GM18517 (cell line): ENCODE measurements around the gene RCCD1.

Experiments
- ATAC-seq: cut with Tn5 transposase; IDR thresholded peaks from one replicate; pipeline ENCODE4 v1.9.1; 2021; ENCODE audit warnings: mild to moderate bottlenecking, moderate library complexity; ENCODE audit not compliant: unreplicated experiment

RCCD1 gene

DNA sequence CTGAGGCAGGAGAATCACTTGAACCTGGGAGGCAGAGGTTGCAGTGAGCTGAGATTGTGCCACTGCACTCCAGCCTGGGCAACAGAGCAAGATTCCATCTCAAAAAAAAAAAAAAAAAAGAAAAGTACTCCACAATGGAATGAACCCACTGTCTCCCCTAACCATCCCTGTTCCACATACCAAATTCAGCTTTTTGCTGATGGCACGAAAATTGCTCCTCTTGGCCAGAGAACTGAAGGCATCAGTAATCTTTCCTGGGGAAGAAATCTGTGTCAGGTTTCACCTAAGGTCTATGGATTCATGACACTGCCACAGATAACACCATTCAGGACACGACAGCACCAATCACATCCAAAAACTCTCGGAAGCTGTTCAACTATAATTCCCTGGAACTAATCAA, 46.5 kb downstream of the RCCD1 start:
- ATAC-seq = no peak

DNA sequence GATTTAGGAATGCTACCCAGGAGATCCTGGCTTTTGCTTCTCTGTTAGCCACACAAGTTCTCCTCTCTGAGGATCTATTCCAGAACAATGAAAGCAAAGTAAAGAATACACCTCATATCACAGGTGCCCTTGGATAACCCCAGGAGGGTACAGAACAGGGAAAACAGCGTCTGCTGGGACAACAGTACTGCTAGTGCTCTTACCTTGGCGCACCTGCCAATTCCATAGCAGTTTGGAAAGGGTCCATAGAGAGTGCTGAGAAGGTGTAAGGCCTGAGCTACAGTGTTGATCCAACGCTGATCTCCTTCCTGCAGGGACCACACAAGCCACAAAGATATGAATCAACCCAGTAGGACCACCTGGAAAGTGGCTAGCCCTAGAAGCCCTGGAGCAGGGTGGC, 52.6 kb downstream of the RCCD1 start:
- no peak for ATAC-seq
